Stimulated activated CD8-positive, alpha-beta memory T cell treated with anti-CD3 and anti-CD28 coated beads, Interleukin-15, amount 100 ng/mL, for 4 hours (primary cell): ENCODE results near the gene RASGRF2.
"Not testable (repeated sequence)": the region's sequence is repeated elsewhere in the genome, so short reads cannot be mapped to it uniquely, and the experiment has no call there.

Experiments used
- DNase-seq, 2 donors: peaks; one replicate each; pipeline ENCODE4 v3.0.0-alpha.2; 2020; ENCODE audit warnings: low read depth in 2 of 2

Gene RASGRF2

DNA sequence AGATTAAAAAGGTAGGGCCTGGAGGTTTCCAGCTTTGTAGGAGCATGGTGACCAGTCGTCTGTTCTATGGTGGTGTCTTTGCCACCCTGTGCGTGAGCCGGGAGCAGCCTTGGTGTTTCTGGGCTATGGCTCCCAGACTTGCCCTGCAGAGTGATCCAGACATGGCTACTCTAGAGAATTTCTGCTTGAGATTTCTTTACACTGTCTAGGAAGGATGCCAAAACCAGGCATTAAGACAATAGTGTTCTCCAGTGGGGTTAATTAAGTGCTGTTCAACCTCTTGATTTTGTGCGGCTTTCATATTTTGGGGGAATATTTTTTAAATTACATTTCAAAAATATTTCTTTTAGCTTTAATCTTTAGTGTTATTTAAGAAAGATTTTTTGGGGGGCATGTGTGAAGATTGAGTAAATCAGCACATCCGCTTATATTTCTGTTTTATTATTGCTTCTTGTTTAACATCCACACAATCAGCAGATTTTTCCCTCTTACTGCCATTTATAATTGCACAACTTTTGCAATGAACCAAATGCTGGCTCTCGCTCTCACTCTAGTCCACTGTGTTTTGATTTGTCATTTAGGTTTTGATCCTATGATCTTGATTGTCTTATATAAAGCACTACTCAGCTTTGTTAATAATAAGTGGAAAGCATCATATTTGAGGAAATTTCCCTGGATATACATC lies 110.5 kb downstream of the RASGRF2 start:
- no peak for DNase-seq

DNA sequence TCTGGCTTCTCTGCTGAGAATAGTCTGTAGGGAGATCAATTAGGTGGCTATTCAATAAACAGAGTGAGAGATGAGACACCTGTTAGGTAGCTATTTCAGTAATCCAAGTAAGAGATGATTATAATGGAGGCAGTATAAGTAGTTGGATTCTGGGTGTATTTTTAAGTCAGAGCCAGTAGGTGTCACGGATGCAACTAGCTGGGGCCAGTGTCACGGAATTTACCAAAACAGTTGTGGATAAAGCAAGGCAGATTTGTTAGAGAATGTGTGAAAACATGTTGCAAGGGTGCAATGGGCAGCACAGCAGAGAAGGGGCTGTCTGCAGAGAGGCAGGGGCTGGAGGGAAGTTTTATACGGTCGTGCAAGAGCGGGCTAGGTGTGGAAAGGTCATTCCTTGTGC lies 114.9 kb downstream of the RASGRF2 start:
- DNase-seq: no peak

GRCh38 chr5:81077105-81077504 lies 116.9 kb downstream of the RASGRF2 start:
- no peak for DNase-seq

- DNase-seq: no peak
Observed at GRCh38 chr5:81078930-81079329, 118.8 kb downstream of the RASGRF2 start.

DNA sequence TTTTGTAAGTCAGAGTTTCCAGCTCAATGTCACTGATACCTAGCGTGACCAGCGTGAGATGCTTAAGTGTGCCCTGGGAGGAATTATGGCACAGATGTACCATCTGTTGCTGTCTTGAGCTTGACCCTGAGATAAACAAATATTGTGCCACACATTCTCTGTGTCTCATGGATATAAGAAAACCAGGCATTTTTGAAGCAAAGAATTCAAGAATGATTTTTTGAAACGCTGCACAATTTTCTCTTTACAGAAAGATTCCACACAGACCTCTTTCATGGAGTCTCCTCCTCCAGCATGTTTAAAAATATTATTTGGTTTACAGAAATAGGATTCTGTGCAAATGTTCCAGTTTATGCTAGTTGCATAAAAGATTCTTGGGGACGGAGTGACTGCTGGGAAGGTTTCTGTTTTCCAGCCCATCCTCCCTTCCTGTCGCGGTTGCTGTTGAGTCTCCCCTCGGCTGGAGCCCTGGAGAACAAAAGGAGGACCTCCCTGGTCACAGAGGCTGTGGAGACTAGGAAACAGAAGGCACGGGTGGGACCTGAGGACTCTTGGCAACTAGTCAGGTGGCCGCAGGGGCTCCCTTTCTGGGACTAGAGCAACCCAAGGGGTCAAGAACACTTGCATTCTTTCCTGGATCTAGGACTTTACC lies 120.8 kb downstream of the RASGRF2 start:
- DNase-seq: no peak

DNA sequence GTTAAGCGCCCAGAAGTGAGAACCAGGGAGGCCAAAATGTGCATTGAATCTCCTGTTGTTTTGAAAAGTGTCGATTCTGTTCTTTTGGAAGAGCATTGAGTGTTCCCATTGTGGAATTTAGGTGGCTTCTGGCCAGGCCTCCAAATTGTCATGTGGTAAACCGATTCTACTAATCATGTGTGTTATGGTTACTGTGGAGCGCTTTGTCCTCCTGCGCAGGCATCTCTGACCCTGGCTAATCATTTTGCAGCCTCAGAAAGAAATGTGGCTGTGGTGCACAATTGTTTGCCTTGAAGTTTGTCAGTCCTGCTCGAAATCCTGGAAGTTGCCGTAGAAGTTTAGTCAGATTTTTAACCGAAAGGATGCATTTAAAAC lies 121.3 kb downstream of the RASGRF2 start:
- no peak for DNase-seq

- DNase-seq: no peak
Observed at GRCh38 chr5:81086881-81087281, 126.7 kb downstream of the RASGRF2 start.

DNA sequence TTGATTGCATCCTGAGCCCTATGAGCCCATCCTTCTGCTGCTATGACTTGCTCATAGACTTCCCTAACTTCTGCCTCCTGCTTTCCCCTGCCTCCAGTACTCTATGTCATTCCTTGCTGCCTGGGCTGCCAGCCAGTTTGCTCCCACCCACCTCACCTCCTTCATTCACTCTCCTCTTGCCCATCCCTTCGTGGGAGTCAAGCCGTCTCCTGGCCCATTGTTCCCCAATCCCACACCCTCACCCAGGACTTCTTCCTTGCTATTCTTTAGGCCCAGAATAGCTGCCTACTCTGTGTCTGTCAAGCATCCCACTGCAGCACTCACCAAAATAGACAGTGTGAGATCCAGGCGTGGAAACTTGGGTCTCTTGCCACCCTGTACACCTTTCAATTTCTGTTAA lies 131.0 kb downstream of the RASGRF2 start:
- DNase-seq: no peak

- DNase-seq: no peak
Observed at GRCh38 chr5:81093536-81094196, 133.5 kb downstream of the RASGRF2 start.

DNA sequence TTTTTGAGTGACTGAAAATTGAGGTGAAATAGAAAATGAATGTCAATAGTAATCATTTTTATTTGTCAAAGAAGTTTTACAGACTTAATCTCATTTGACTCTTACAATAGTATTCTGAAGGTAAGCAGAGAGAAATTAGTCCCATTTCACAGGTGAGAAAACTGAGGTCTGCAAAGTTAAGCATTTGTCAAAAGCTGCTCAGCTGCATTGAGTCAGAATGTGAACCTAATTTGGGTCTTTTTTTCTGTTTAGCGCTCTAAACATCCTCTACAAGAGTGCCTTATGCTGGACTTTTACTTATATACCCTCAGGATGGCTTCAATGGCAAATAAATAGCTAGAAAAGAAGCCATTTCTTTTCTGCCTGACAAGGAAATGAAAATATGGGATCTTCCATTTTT lies 135.7 kb downstream of the RASGRF2 start:
- no peak for DNase-seq

DNA sequence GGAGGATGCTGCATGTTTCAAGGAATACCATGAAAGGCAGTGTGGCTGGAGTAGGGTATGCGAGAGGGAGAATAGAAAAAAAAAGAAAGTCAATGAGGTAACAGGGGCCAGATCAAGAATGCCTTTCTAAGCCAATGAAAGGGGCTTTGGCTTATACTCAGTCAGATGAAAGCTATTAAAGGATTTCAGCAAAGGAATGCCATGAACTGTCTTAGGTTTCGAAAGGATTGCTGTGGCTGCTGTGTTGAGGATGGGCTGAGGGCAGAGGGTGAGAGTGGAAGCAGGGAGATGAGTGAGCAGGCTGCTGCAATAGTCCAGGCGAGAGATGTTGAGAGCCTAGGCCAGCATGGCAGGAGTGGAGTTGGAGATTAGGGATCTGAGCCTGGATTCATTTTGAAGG lies 137.6 kb downstream of the RASGRF2 start:
- DNase-seq: no peak

- no peak for DNase-seq
Observed at GRCh38 chr5:81105261-81105877, 145.2 kb downstream of the RASGRF2 start.

- no peak for DNase-seq
Observed at GRCh38 chr5:81115261-81115660, 155.1 kb downstream of the RASGRF2 start.

DNA sequence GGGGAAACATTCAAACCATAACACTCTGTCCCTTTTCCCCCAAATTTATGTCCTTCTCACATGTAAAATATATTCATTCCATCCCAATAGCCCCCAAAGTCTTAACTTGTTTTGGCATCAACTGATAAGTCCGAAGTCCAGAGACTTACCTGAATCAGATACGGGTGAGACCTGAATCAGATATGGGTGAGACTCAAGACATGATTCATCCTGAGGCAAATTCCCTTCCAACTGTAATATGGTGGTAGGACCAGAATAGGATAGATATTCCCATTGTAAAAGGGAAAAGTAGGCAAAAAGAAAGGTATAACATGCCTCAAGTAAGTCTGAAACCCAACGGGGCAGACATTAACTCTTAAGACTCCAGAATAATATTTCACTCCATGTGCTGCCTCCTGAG lies 157.4 kb downstream of the RASGRF2 start:
- no peak for DNase-seq

GRCh38 chr5:81121273-81121672 lies 161.1 kb downstream of the RASGRF2 start:
- no peak for DNase-seq

GRCh38 chr5:81121836-81122630 lies 161.9 kb downstream of the RASGRF2 start:
- DNase-seq: no peak

GRCh38 chr5:81124689-81125088 lies 164.5 kb downstream of the RASGRF2 start:
- DNase-seq: not testable (repeated sequence)

DNA sequence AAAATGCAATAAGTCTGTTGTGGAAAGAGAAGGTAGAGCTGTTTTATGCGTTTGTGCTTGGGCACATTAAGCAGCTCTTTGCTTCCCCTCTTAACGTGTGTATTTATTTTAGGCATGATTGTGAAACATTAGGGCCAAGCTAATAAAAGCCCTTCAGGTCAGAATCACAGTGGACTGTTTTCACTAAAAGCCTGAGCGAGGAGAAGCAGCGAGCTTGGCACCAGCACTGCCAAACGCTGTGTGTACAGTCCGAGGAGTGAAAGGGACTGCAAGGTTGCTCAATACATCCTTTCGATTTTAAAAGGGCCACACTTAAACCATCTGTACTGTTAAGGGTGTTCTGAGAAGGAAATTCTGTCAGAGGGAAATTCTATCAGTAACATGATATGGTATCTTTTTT lies 165.8 kb downstream of the RASGRF2 start:
- DNase-seq: no peak

DNA sequence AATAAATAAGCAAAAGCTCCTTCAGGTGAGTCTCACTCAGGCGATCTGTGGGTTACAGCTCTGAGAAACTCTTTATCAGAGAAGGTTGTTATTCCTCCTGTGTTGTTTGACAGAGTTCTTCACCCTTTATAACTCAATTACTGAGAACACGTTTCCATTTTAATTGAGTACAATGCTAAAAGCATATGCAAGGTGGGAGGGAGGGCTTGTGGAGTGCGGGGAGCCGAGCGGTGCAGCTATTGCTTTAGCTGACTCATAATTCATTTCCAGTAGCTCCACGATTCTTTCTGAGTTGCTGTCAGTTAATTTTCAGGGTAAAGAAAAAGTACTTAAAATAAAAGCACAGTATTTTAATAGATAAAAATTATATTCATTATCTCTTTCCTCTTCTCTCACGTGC lies 168.3 kb downstream of the RASGRF2 start:
- no peak for DNase-seq

- no peak for DNase-seq
Observed at GRCh38 chr5:81132381-81132780, 172.2 kb downstream of the RASGRF2 start.

GRCh38 chr5:81134066-81134465 lies 173.9 kb downstream of the RASGRF2 start:
- no peak for DNase-seq

DNA sequence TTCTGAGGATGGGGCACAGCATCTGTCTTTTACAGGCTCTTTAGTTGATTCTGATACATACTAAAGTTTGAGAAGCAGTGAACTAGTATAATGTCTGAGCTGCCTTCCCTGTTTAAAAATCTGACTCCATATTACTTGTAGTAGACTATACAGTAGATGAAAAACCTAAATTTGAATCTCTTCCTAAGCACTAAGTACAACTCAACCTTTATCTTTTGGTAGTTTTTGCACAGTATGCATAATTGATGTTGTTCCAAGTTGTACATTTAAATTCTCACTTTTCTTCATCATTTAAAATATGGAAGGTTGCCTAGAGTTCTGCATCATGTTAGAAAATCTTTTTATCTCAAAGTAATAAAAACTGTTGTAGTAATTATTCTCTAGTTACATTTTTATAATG lies 174.4 kb downstream of the RASGRF2 start:
- no peak for DNase-seq
